IMR-90 (cell line): Measurements from ENCODE around the gene CALN1. TPM values are rescaled to one million over a fixed set of nuclear protein-coding genes. Genes with fewer than 3 reads are reported as not detected.

Source experiments
- ATAC-seq: fragments of 200-7000 bp; cut with Tn5 transposase; 2 replicates; pipeline ENCODE4 v1.9.1; 2020; ENCODE audit warnings: low read depth, mild to moderate bottlenecking, moderate library complexity
- BruUV-seq: library from RNA; stranded (reverse); fragments of 400-500 nt; replicated peaks from 2 replicates; lab custom pipeline; 2021; lab: Mats Ljungman, UMichigan
- CTCF ChIA-PET: fragments of 300-600 bp; formaldehyde crosslinking; extraction: SDS; loops from one replicate; lab custom pipeline; 2021; ENCODE audit warnings: antibody characterized with exemption; lab: Yijun Ruan, JAX
- POLR2A ChIA-PET: fragments of 300-600 bp; sonication (Branson Sonifier 250); formaldehyde crosslinking; loops from one replicate; lab custom pipeline; 2022; ENCODE audit warnings: antibody characterized with exemption; ENCODE audit not compliant: unreplicated experiment; lab: Charles Lee
- DNase-seq: peaks from one replicate; pipeline ENCODE4 v3.0.0; 2013
- H2AFZ ChIP-seq: replicated peaks from 2 replicates; pipeline ENCODE3; 2013; ENCODE audit warnings: low read length, mild to moderate bottlenecking; ENCODE audit not compliant: poor library complexity
- H2AK5ac ChIP-seq: 2 replicates; pipeline ENCODE4 v1.6.1; 2013; ENCODE audit warnings: low read depth, low read length, inconsistent platforms
- H2AK9ac ChIP-seq: replicated peaks from 2 replicates; pipeline ENCODE3; 2013; ENCODE audit warnings: mild to moderate bottlenecking, low read depth, low read length, moderate library complexity; ENCODE audit not compliant: poor library complexity
- H2BK120ac ChIP-seq: 2 replicates; pipeline ENCODE4 v1.6.1; 2013; ENCODE audit warnings: low read depth, low read length, inconsistent platforms
- H2BK15ac ChIP-seq: 3 replicates; pipeline ENCODE4 v1.6.1; 2013; ENCODE audit warnings: low read depth, low read length, inconsistent platforms
- H2BK20ac ChIP-seq: 2 replicates; pipeline ENCODE4 v1.6.1; 2013; ENCODE audit warnings: low read depth, mild to moderate bottlenecking, inconsistent platforms, low read length, moderate library complexity
- H2BK5ac ChIP-seq: 2 replicates; pipeline ENCODE4 v1.6.1; 2013; ENCODE audit warnings: mild to moderate bottlenecking, low read depth, low read length, inconsistent platforms; ENCODE audit not compliant: poor library complexity, severe bottlenecking
- H3K14ac ChIP-seq: replicated peaks from 2 replicates; pipeline ENCODE4 v1.6.1; 2013; ENCODE audit warnings: low read depth, low read length, inconsistent platforms
- H3K18ac ChIP-seq: 2 replicates; pipeline ENCODE4 v1.6.1; 2013; ENCODE audit warnings: low read depth, low read length, control low read depth
- H3K23ac ChIP-seq: 2 replicates; pipeline ENCODE4 v1.6.1; 2013; ENCODE audit warnings: low read depth, low read length, inconsistent platforms
- H3K27ac ChIP-seq: 2 replicates; pipeline ENCODE4 v1.5.1; 2013; ENCODE audit warnings: mild to moderate bottlenecking, control low read depth, low read length; ENCODE audit not compliant: insufficient read depth
- H3K27me3 ChIP-seq: 2 replicates; pipeline ENCODE4 v1.6.1; 2013; ENCODE audit warnings: low read length; ENCODE audit not compliant: control insufficient read depth, insufficient read depth
- H3K36me3 ChIP-seq: 2 replicates; pipeline ENCODE4 v1.6.1; 2013; ENCODE audit warnings: low read length, mixed read lengths; ENCODE audit not compliant: control insufficient read depth, insufficient read depth
- H3K4ac ChIP-seq: 2 replicates; pipeline ENCODE4 v1.6.1; 2013; ENCODE audit warnings: low read depth, low read length, inconsistent platforms
- H3K4me1 ChIP-seq: 2 replicates; pipeline ENCODE4 v1.6.1; 2013; ENCODE audit warnings: low read length, mixed read lengths; ENCODE audit not compliant: control insufficient read depth, insufficient read depth
- H3K4me2 ChIP-seq: 2 replicates; pipeline ENCODE4 v1.6.1; 2013; ENCODE audit warnings: low read depth, mild to moderate bottlenecking, control low read depth, low read length, moderate library complexity
- H3K4me3 ChIP-seq: 2 replicates; pipeline ENCODE4 v1.5.1; 2013; ENCODE audit warnings: low read depth, mild to moderate bottlenecking, control low read depth, low read length, moderate library complexity; ENCODE audit not compliant: insufficient read depth
- H3K56ac ChIP-seq: 2 replicates; pipeline ENCODE4 v1.6.1; 2013; ENCODE audit warnings: low read length, inconsistent platforms; ENCODE audit not compliant: insufficient read depth; ENCODE audit errors: extremely low read depth
- H3K79me1 ChIP-seq, 2 experiments: 2 replicates each; pipeline ENCODE4 v1.6.1; 2013; ENCODE audit warnings: low read length in 2 of 2, inconsistent platforms in 1 of 2, low read depth in 1 of 2
- H3K9ac ChIP-seq: 2 replicates; pipeline ENCODE4 v1.6.1; 2013; ENCODE audit warnings: low read depth, low read length, control low read depth
- H3K9me1 ChIP-seq: 2 replicates; pipeline ENCODE4 v1.6.1; 2013; ENCODE audit warnings: low read length, inconsistent platforms; ENCODE audit not compliant: insufficient read depth
- H3K9me3 ChIP-seq: 2 replicates; pipeline ENCODE4 v1.6.1; 2013; ENCODE audit warnings: low read length; ENCODE audit not compliant: control insufficient read depth, insufficient read depth
- H4K20me1 ChIP-seq: 2 replicates; pipeline ENCODE4 v1.6.1; 2013; ENCODE audit warnings: low read length, inconsistent platforms; ENCODE audit not compliant: insufficient read depth
- H4K5ac ChIP-seq: 2 replicates; pipeline ENCODE4 v1.6.1; 2013; ENCODE audit warnings: mild to moderate bottlenecking, low read depth, low read length, control low read depth
- H4K8ac ChIP-seq, 2 experiments: 2 replicates each; pipeline ENCODE4 v1.6.1; 2013; ENCODE audit warnings: low read depth in 2 of 2, low read length in 2 of 2, control low read depth in 1 of 2, inconsistent platforms in 1 of 2
- H4K91ac ChIP-seq: 2 replicates; pipeline ENCODE4 v1.6.1; 2013; ENCODE audit warnings: low read depth, low read length, inconsistent platforms; ENCODE audit not compliant: insufficient read depth
- MXI1 ChIP-seq: IDR thresholded peaks from 2 replicates; pipeline ENCODE4 v1.6.1; 2012; ENCODE audit warnings: low read depth, mild to moderate bottlenecking, low read length, moderate library complexity, borderline replicate concordance
- WGBS, 2 experiments: methylation state at CpG; one replicate each; pipeline versions ENCODE4 v1.1.5 to v1.1.7; 2013; ENCODE audit warnings: missing lambda C conversion rate in 2 of 2; ENCODE audit not compliant: insufficient read length in 1 of 2; ENCODE audit errors: extremely low coverage in 2 of 2; 5-methylcytosine and 5-hydroxymethylcytosine counted together
- dilution Hi-C: fragments of 300-500 bp; cut with HindIII; formaldehyde crosslinking; loops from one replicate; pipeline ENCODE4 v1.14.3; 2018; ENCODE audit warnings: low sequenced_read_pairs; ENCODE audit not compliant: unreplicated experiment
- in situ Hi-C: fragments of 300-500 bp; cut with MboI; formaldehyde crosslinking; loops from 3 replicates; pipeline ENCODE4 v1.14.3; 2019; ENCODE audit warnings: low sequenced_read_pairs, inconsistent platforms, mixed read lengths
- intact Hi-C: fragments of 100-400 bp; cut with micrococcal nuclease; formaldehyde crosslinking; loops from 2 replicates; pipeline ENCODE4 v1.10.0; 2022
- polyA plus RNA-seq, 3 experiments: library from polyadenylated mRNA; depleted of rRNA; stranded (reverse); fragments of >200 nt; gene quantifications; 2 replicates each; pipeline ENCODE4 v1.2.3, GENCODE V29; 2012; ENCODE audit warnings: low replicate concordance in 1 of 3
- total RNA-seq: library from RNA; depleted of rRNA; stranded (reverse); fragments of >200 nt; gene quantifications from 2 replicates; pipeline ENCODE4 v1.2.3, GENCODE V29; 2012

CALN1 gene
- total and polyA plus RNA-seq, 2 of the 4 experiments (the other 2 are of a cell fraction), result not detected

DNA sequence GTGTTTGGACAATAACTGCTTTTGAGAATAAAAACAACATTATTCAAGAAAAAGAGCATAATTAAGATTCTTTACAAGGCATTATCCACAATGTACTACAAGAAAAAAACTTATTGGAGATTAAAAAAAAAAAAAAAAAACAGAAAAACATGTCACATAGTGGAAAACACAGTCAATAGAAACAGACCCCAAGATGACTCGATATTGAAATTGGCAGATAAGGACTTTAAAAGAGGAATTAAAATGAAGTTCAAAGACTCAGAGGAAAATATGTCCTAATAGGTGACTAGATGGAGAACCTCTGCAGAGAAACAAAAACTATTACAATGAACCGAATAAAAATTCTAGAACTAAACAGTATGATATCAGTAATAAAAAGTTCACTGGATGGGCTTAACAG is 248.9 kb downstream of the CALN1 start:
- in situ Hi-C loops (no loop called here), intact Hi-C loops (no loop called here), dilution Hi-C loops (no loop called here)
- Histone ChIP-seq H2AFZ (no peak overlapping the region), H3K4me3 (no peak overlapping the region), H4K20me1 (no peaks in the 10 kb centered on the region), H4K8ac (no peak overlapping the region), H3K27me3 (no peaks in the 10 kb centered on the region), H3K9me3 (peaks cover 16% of the 10 kb centered on the region), H3K79me1 (no peaks in the 10 kb centered on the region), H2BK120ac (no peak overlapping the region), H2AK5ac (no peak overlapping the region), H2BK5ac (no peak overlapping the region), H2AK9ac (no peak overlapping the region), H2BK15ac (no peak overlapping the region), H4K91ac (no peak overlapping the region), H4K5ac (no peak overlapping the region), H3K9me1 (no peaks in the 10 kb centered on the region), H2BK20ac (no peak overlapping the region), H3K4me1 (no peaks in the 10 kb centered on the region), H3K27ac (no peak overlapping the region), H3K14ac (no peak overlapping the region), H3K9ac (no peak overlapping the region), H3K4me2 (no peak overlapping the region), H3K56ac (no peak overlapping the region), H3K23ac (no peak overlapping the region), H3K18ac (no peak overlapping the region), H3K4ac (no peak overlapping the region), H3K36me3 (no peaks in the 10 kb centered on the region)
- ChIA-PET POLR2A (no interaction called here), CTCF (no interaction called here)
- no peak for TF ChIP-seq MXI1
- no peak for DNase-seq
- WGBS, 2 experiments, result no CpG with 5 or more reads among the region's 2 CpGs
- no peak for ATAC-seq
- BruUV-seq, result no TSS peak
